Osteocyte (in vitro differentiated cells): ENCODE data around the gene CACFD1. TPM values are rescaled to one million over a fixed set of nuclear protein-coding genes. Genes with fewer than 3 reads are reported as not detected.

Experiments used
- DNase-seq: peaks from one replicate; pipeline ENCODE4 v3.0.0; 2021; ENCODE audit warnings: mixed read lengths; ENCODE audit not compliant: unreplicated experiment; ENCODE audit errors: extremely low spot score
- H3K27ac Mint-ChIP-seq: one replicate; pipeline ENCODE4 v1.8.0; 2021; ENCODE audit warnings: mild to moderate bottlenecking, mixed read lengths; ENCODE audit not compliant: unreplicated experiment
- H3K27me3 Mint-ChIP-seq: one replicate; pipeline ENCODE4 v1.8.0; 2021; ENCODE audit warnings: mixed read lengths; ENCODE audit not compliant: unreplicated experiment
- H3K36me3 Mint-ChIP-seq: one replicate; pipeline ENCODE4 v1.8.0; 2021; ENCODE audit warnings: mixed read lengths; ENCODE audit not compliant: unreplicated experiment
- H3K4me1 Mint-ChIP-seq: one replicate; pipeline ENCODE4 v1.8.0; 2021; ENCODE audit warnings: mixed read lengths; ENCODE audit not compliant: unreplicated experiment
- H3K4me3 Mint-ChIP-seq: one replicate; pipeline ENCODE4 v1.8.0; 2021; ENCODE audit warnings: mild to moderate bottlenecking, moderate library complexity, mixed read lengths; ENCODE audit not compliant: unreplicated experiment
- H3K9me3 Mint-ChIP-seq: one replicate; pipeline ENCODE4 v1.8.0; 2021; ENCODE audit warnings: mixed read lengths; ENCODE audit not compliant: unreplicated experiment
- CTCF ChIP-seq: fragments of 200-600 bp; sonication (generic); IDR thresholded peaks from 2 replicates; pipeline ENCODE4 v1.5.0; 2021; ENCODE audit warnings: antibody characterized with exemption, mild to moderate bottlenecking, moderate library complexity
- total RNA-seq: library from RNA; stranded (reverse); gene quantifications from 2 replicates; pipeline ENCODE4 v1.2.1, GENCODE V29; 2021

Gene CACFD1
- total RNA-seq, 1 donor from 2014 or later: 29.3 TPM

GRCh38 chr9:133499132-133499891, 39.5 kb downstream of the CACFD1 start:
- TF ChIP-seq CTCF: no peak
- Mint-ChIP-seq H3K27ac (no peak overlapping the region), H3K27me3 (peaks cover 44% of the 10 kb centered on the region), H3K9me3 (peaks cover 17% of the 10 kb centered on the region), H3K4me3 (no peak overlapping the region), H3K36me3 (peaks cover 4% of the 10 kb centered on the region), H3K4me1 (peaks cover 2% of the 10 kb centered on the region)
- no peak for DNase-seq

- H3K36me3 Mint-ChIP-seq: peaks cover 4% of the 10 kb centered on the region
- no peak overlapping the region for H3K27ac Mint-ChIP-seq
- H3K4me3 Mint-ChIP-seq: no peak overlapping the region
- peaks cover 2% of the 10 kb centered on the region for H3K4me1 Mint-ChIP-seq
- DNase-seq: no peak
- H3K9me3 Mint-ChIP-seq: peaks cover 17% of the 10 kb centered on the region
- no peak for TF ChIP-seq CTCF
- peaks cover 44% of the 10 kb centered on the region for H3K27me3 Mint-ChIP-seq
Observed at GRCh38 chr9:133499892-133500270, 40.1 kb downstream of the CACFD1 start.

GRCh38 chr9:133502112-133502511, 42.3 kb downstream of the CACFD1 start:
- no peak for TF ChIP-seq CTCF
- Mint-ChIP-seq H3K4me1 (peaks cover 20% of the 10 kb centered on the region), H3K36me3 (peaks cover 4% of the 10 kb centered on the region), H3K4me3 (no peak overlapping the region), H3K27me3 (peaks cover 39% of the 10 kb centered on the region), H3K9me3 (peaks cover 17% of the 10 kb centered on the region), H3K27ac (no peak overlapping the region)
- no peak for DNase-seq

GRCh38 chr9:133505186-133505830, 45.5 kb downstream of the CACFD1 start:
- Mint-ChIP-seq H3K9me3 (peaks cover 17% of the 10 kb centered on the region), H3K27me3 (peaks cover 21% of the 10 kb centered on the region), H3K36me3 (peaks cover 4% of the 10 kb centered on the region), H3K4me1 (peaks cover 45% of the 10 kb centered on the region), H3K27ac (peak overlapping the region; percentile 65), H3K4me3 (no peak overlapping the region)
- no peak for TF ChIP-seq CTCF
- no peak for DNase-seq

GRCh38 chr9:133505901-133506652, 46.3 kb downstream of the CACFD1 start:
- Mint-ChIP-seq H3K27ac (peak overlapping the region; percentile 65), H3K36me3 (peaks cover 4% of the 10 kb centered on the region), H3K4me3 (no peak overlapping the region), H3K9me3 (peaks cover 17% of the 10 kb centered on the region), H3K27me3 (peaks cover 20% of the 10 kb centered on the region), H3K4me1 (peaks cover 51% of the 10 kb centered on the region)
- DNase-seq: no peak
- no peak for TF ChIP-seq CTCF
